GM12892 (cell line): Measurements from ENCODE around the gene STARD13.

ENCODE experiments used
- POLR2A ChIP-seq: IDR thresholded peaks from 2 replicates; pipeline ENCODE4 v1.6.1; 2011; ENCODE audit warnings: low read depth, low read length, control low read depth
- POLR2AphosphoS5 ChIP-seq: IDR thresholded peaks from 2 replicates; pipeline ENCODE4 v1.6.1; 2011; ENCODE audit warnings: low read depth, low read length, control low read depth
- TAF1 ChIP-seq: IDR thresholded peaks from 2 replicates; pipeline ENCODE4 v1.6.1; 2011; ENCODE audit warnings: low read depth, mild to moderate bottlenecking, control low read depth, low read length, borderline replicate concordance

DNA sequence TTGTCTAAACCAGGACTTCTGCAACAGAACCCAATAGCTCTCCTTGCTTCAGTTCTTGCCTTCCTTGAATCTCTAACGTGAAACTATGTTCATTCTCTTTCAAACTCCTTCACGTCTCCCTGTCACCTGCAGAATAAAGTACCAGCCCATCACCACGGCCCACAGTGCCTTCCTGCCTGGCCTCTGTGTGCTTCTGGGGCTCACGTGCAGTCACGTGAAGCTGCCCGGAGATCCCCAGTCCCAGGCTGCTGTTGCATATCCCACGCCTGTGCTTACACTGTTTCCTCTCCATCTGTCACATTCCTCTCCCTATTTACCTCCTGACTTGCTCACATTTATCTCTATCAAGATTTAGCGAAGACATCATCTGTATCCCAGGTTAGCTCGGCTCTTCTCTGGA lies 102.8 kb downstream of the STARD13 start:
- TF ChIP-seq POLR2A = no peak
- no peak for TF ChIP-seq POLR2AphosphoS5
- TF ChIP-seq TAF1 = no peak
